Nephron (organoid): ENCODE results near the gene NOS1.

Experiments used
- H3K27ac Mint-ChIP-seq, 3 experiments: 2 replicates each; pipeline ENCODE4 v1.8.0; 2020; ENCODE audit warnings: mixed read lengths in 3 of 3, mild to moderate bottlenecking in 2 of 3, moderate library complexity in 1 of 3
- H3K27me3 Mint-ChIP-seq: 2 replicates; pipeline ENCODE4 v1.8.0; 2021; ENCODE audit warnings: low read depth, mild to moderate bottlenecking, moderate library complexity, mixed read lengths
- H3K36me3 Mint-ChIP-seq: 2 replicates; pipeline ENCODE4 v1.8.0; 2020; ENCODE audit warnings: low read depth, mixed read lengths
- H3K4me1 Mint-ChIP-seq: 2 replicates; pipeline ENCODE4 v1.8.0; 2020; ENCODE audit warnings: mixed read lengths
- H3K4me3 Mint-ChIP-seq, 3 experiments: 2 replicates each; pipeline ENCODE4 v1.8.0; 2020; ENCODE audit warnings: mild to moderate bottlenecking in 3 of 3, mixed read lengths in 3 of 3, moderate library complexity in 2 of 3
- H3K9me3 Mint-ChIP-seq: 2 replicates; pipeline ENCODE4 v1.8.0; 2020; ENCODE audit warnings: mixed read lengths
- TF ChIP-seq, protein P1 (sequence below), 3 experiments: fragments of 200-600 bp; sonication (generic); IDR thresholded peaks; one replicate each; pipeline ENCODE4 v1.5.0; 2021; ENCODE audit warnings: antibody characterized with exemption in 3 of 3; ENCODE audit not compliant: unreplicated experiment in 3 of 3

NOS1 gene

DNA sequence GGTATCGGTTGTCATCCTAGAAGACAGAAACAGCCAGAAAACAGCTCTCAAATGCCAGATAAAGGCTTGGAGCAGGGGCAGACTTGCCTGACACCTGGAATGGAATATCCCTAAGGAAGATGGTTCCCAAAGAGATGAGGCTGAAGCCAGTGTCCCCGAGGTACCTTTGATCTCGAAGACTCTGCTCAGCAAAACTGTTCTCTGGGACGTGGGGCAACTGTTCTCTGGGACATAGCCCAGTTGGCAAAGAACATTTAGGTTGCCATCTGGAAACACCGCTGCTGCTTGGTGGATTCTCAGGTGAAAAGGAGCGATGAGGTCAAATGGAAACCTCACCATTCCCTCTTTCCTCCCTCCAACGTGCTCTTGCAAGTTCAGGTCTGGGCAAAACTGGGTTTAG is 143.3 kb downstream of the NOS1 start:
- peaks cover 76% of the 10 kb centered on the region for H3K27me3 Mint-ChIP-seq
- H3K4me1 Mint-ChIP-seq, result no peaks in the 10 kb centered on the region
- no peak overlapping the region for H3K4me3 Mint-ChIP-seq
- no peaks in the 10 kb centered on the region for H3K36me3 Mint-ChIP-seq
- H3K27ac Mint-ChIP-seq, result no peak overlapping the region
- TF ChIP-seq, protein P1, sequence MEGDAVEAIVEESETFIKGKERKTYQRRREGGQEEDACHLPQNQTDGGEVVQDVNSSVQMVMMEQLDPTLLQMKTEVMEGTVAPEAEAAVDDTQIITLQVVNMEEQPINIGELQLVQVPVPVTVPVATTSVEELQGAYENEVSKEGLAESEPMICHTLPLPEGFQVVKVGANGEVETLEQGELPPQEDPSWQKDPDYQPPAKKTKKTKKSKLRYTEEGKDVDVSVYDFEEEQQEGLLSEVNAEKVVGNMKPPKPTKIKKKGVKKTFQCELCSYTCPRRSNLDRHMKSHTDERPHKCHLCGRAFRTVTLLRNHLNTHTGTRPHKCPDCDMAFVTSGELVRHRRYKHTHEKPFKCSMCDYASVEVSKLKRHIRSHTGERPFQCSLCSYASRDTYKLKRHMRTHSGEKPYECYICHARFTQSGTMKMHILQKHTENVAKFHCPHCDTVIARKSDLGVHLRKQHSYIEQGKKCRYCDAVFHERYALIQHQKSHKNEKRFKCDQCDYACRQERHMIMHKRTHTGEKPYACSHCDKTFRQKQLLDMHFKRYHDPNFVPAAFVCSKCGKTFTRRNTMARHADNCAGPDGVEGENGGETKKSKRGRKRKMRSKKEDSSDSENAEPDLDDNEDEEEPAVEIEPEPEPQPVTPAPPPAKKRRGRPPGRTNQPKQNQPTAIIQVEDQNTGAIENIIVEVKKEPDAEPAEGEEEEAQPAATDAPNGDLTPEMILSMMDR (IDR thresholded peaks at IDR 0.05; ENCODE audit: unreplicated experiment in 3 of 3), result no peak
- H3K9me3 Mint-ChIP-seq, result no peaks in the 10 kb centered on the region

DNA sequence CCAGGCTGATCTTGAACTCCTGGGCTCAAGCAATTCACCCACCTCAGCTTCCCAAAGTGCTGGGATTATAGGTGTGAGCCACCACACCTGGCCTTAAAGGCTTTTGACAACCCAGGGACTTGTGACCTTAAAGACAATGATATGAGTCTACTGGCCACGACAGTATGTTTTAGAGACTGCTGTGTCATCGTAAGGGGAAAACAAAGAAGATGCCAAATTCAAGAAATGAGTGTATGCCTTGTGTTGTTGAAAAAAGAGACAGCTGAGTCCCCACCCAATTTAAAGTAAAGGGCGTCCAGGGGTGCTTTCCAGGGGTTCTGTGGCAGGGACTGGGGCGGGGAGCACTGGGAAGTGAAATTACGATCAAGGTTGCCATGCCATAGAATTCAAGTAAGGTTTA is 144.7 kb downstream of the NOS1 start:
- Mint-ChIP-seq H3K9me3 (no peaks in the 10 kb centered on the region), H3K4me3 (no peak overlapping the region), H3K27me3 (peaks cover 75% of the 10 kb centered on the region), H3K4me1 (no peaks in the 10 kb centered on the region), H3K27ac (no peak overlapping the region), H3K36me3 (no peaks in the 10 kb centered on the region)
- TF ChIP-seq, protein P1 (IDR thresholded peaks at IDR 0.05; ENCODE audit: unreplicated experiment in 3 of 3), result no peak

DNA sequence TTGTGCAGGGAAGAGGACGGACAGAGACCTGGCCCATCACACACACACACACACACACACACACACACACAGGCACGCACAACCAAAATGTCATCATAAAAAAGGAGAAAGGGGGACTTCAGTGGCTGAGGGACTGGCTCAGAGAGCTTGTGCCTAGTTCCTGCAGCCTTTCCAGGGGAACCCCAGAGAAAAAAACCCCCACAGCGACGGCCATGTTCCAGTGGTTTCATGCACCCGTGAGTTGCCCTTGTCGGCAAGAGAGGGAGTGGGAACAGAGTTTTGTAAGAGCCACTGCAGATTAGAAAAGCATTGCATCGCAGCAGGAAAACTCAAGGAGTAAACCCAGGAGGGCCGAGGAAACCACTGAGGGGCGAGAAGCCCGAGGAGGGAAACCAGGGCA is 146.6 kb downstream of the NOS1 start:
- Mint-ChIP-seq H3K4me1 (no peaks in the 10 kb centered on the region), H3K27ac (no peak overlapping the region), H3K9me3 (no peaks in the 10 kb centered on the region), H3K4me3 (no peak overlapping the region), H3K36me3 (no peaks in the 10 kb centered on the region), H3K27me3 (peaks cover 74% of the 10 kb centered on the region)
- TF ChIP-seq, protein P1 (IDR thresholded peaks at IDR 0.05; ENCODE audit: unreplicated experiment in 3 of 3), result no peak

DNA sequence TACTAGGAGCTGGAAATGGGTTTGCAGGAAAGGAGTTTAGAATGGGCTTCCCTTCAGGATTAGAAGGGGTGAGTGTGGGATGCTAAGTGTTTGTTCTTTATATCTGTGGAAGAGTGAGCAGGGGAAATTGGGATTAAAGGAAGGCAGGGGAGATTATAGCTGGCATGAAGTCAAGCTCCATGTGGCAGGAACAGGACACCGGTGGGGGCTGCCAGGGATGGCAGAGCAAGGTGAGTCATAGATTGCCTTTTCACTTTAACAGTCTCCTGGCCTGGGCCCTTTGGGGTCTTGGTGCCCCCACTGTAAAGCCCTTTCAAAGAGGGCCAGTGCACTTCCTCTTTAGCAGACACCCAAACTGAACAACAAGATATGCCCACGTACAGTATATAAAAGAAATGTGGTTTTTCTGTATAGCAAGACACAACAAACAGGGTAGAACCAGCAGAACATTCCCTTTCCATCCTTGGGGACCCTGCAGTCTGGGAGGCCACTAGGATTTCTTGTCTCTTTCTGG is 148.1 kb downstream of the NOS1 start:
- Mint-ChIP-seq H3K4me3 (no peak overlapping the region), H3K27ac (no peak overlapping the region), H3K4me1 (no peaks in the 10 kb centered on the region), H3K27me3 (peaks cover 65% of the 10 kb centered on the region), H3K9me3 (no peaks in the 10 kb centered on the region), H3K36me3 (no peaks in the 10 kb centered on the region)
- TF ChIP-seq, protein P1 (IDR thresholded peaks at IDR 0.05; ENCODE audit: unreplicated experiment in 3 of 3), result no peak

DNA sequence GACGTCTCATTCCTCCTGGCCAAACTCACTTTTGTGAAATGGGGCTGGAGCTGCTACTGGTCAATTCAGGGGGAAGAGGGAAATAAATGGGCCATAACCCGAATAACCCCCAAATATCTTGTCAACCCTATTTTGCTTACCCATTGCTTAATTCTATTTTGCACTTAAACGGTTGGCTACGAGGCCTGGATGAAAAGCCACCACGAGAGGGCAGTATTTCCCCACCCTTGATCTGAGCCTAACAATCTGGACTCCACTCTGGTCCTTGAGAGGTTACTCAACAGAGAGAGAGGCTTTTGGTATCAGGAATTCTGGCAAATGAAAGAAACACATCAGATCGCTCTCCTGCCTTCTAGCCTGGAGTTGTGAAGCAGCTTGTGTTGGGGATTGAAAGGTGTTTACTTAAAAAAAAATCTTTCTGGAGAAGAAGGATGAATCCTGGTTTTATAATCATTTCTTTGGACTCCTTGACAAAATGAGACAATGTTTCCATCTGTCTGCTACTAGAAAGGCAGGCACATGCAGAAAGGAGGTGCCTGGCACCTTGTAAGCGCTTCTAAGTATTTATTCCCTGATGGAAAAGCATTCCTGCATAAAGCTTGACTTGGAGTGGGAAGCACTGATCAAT is 148.7 kb downstream of the NOS1 start:
- H3K27ac Mint-ChIP-seq, result no peak overlapping the region
- H3K4me1 Mint-ChIP-seq, result no peaks in the 10 kb centered on the region
- peaks cover 64% of the 10 kb centered on the region for H3K27me3 Mint-ChIP-seq
- TF ChIP-seq, protein P1 (IDR thresholded peaks at IDR 0.05; ENCODE audit: unreplicated experiment in 3 of 3), result peak; percentile 83 to 88 (median 83)
- H3K36me3 Mint-ChIP-seq, result no peaks in the 10 kb centered on the region
- no peak overlapping the region for H3K4me3 Mint-ChIP-seq
- H3K9me3 Mint-ChIP-seq, result no peaks in the 10 kb centered on the region

DNA sequence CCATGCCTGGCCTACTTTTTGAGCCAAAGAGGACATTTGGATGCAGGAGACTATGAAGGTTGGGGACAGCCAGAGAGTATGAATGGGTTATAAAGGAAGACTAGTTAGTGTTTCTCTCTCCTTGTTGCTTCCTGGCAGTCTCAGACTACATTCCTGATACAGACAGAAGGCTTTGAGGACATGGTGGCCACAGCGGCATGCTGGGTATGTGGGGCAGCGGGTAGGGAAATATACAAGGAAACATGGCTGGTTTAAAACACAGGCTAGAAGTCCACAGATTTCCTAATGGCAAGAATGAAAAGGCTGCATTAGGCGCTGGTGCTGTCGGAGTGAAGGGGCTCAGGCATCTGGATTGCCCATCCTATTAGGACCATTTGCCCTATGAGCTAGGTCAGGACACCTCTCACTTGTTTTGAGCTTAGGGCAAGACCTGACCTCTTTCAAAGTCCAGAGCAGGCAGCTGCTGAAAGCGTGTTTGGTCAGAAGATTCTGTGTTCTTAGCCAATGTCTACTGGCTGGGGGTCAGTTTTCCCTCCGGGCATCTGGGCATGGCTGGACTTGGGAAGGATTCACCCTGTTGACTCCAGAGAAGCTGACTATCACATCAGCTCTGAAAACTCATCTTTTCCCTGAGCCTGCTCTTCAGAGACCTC is 151.0 kb downstream of the NOS1 start:
- H3K4me1 Mint-ChIP-seq, result no peaks in the 10 kb centered on the region
- no peaks in the 10 kb centered on the region for H3K36me3 Mint-ChIP-seq
- H3K4me3 Mint-ChIP-seq, result no peak overlapping the region
- H3K27ac Mint-ChIP-seq, result no peak overlapping the region
- TF ChIP-seq, protein P1 (IDR thresholded peaks at IDR 0.05; ENCODE audit: unreplicated experiment in 3 of 3), result no peak
- H3K9me3 Mint-ChIP-seq, result no peaks in the 10 kb centered on the region
- peaks cover 60% of the 10 kb centered on the region for H3K27me3 Mint-ChIP-seq
